C4-2B (cell line): ENCODE results near the gene PEF1.

Experiments used
- H3K27ac ChIP-seq: fragments of 450-650 bp; 2 replicates; pipeline ENCODE4 v1.5.1; 2017
- ZFX ChIP-seq: fragments of 450-650 bp; IDR thresholded peaks from 2 replicates; pipeline ENCODE4 v1.6.1; 2017
- TF ChIP-seq, protein P1 (sequence below): fragments of 450-650 bp; conservative IDR thresholded peaks from 2 replicates; pipeline ENCODE4 v1.5.1; 2017; ENCODE audit warnings: mild to moderate bottlenecking

The PEF1 gene

DNA sequence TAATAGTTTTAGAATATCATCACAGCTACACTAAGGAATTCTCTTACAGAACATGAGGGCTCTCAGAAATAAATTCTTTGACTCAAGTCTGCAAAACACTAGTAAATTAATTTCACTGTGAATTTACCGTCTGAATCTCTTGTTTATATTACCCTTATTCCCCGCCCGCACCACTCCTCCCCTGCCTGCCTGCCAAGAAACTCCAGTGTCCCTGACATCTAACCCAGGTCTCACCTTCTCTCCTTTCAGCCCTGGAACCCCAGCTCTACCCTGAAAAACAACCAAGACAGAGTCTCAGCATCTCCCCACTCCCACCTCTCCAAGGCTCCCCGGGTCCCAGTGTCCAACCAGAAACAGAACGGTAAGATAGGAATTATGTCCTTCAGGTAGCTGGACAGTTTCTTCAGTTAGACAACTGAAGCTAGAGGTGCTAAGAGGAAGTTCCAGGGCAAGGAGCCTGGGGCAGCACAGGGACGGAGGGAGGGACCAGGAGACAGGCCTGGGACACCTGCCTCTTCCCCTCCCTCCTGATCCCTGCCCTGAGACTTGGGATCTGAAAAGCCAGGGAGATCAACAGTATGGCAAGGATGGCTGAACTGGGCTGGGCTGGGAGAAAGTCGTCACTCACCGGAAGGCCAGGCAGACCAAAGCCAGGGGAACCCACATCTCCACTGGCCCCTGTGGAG, 43.7 kb upstream of the PEF1 start:
- H3K27ac ChIP-seq = peak overlapping the region; percentile 15; the same call in 1 of the 2 replicates
- TF ChIP-seq ZFX = no peak
- TF ChIP-seq, protein P1, sequence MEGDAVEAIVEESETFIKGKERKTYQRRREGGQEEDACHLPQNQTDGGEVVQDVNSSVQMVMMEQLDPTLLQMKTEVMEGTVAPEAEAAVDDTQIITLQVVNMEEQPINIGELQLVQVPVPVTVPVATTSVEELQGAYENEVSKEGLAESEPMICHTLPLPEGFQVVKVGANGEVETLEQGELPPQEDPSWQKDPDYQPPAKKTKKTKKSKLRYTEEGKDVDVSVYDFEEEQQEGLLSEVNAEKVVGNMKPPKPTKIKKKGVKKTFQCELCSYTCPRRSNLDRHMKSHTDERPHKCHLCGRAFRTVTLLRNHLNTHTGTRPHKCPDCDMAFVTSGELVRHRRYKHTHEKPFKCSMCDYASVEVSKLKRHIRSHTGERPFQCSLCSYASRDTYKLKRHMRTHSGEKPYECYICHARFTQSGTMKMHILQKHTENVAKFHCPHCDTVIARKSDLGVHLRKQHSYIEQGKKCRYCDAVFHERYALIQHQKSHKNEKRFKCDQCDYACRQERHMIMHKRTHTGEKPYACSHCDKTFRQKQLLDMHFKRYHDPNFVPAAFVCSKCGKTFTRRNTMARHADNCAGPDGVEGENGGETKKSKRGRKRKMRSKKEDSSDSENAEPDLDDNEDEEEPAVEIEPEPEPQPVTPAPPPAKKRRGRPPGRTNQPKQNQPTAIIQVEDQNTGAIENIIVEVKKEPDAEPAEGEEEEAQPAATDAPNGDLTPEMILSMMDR = no peak

DNA sequence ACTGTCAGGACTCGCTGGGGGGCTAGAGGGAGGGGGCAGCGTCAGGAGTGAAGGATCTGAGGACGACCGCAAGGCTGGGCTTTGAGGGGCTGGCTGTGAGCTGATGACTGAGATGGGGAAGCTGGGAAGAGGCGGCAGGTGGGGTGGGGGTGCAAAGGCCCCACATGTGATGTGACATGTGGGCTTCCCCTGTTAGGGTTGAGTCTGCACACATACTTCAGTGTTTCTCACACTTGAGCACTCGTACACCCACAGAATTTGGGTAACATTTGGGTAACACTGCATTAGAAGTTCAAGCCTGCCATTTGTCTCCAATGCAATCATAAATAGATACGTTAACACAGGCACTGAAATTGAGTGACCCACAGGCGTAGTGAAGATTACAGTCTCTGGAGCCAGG, 42.9 kb upstream of the PEF1 start:
- H3K27ac ChIP-seq = no peak overlapping the region

DNA sequence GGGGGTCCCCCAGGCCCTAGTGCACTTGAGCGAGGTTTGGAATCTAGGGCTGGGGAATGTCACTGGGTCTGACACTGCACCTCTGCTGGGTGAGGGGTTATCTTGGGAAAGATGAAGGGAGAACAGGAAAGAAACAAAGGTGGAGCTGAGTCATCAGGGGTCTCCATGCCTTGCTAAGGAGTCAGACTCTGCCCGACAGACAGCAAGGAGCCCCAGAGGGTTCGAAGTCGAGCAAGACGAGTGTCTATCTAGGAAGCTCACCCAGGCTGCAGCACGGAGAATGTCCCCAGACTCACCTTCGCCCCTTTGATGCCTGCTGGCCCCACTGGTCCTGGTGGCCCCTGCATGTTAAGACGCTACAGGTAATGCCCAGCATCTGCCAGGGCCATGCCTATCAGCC, 41.1 kb upstream of the PEF1 start:
- TF ChIP-seq ZFX = no peak
- TF ChIP-seq, protein P1 = no peak
- H3K27ac ChIP-seq = no peak overlapping the region

More for the DNA sequence above, 42.9 kb upstream of the PEF1 start:
- TF ChIP-seq, protein P1 = no peak
- TF ChIP-seq ZFX = no peak

DNA sequence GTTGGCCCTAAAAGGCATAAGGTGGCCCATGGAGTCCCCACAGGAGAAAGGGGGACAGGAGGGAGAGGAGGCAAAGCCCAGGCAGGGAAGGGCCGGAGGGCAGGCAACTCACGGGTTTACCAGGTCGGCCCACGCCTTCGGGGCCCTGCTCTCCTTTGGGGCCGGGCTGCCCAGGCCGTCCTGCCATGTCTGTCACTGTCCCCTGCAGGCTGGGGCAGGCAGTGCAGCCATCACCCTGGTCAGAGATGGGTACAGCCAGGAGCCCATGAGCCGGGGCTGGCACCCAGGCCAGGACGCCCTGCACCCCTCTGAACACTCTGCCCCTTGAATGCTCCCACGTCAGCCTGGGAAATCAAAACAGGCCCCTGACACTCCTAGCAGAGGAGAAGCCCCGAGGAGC, 39.3 kb upstream of the PEF1 start:
- H3K27ac ChIP-seq = no peak overlapping the region
- TF ChIP-seq, protein P1 = no peak; the same call in 1 of the 2 replicates
- TF ChIP-seq ZFX = no peak

DNA sequence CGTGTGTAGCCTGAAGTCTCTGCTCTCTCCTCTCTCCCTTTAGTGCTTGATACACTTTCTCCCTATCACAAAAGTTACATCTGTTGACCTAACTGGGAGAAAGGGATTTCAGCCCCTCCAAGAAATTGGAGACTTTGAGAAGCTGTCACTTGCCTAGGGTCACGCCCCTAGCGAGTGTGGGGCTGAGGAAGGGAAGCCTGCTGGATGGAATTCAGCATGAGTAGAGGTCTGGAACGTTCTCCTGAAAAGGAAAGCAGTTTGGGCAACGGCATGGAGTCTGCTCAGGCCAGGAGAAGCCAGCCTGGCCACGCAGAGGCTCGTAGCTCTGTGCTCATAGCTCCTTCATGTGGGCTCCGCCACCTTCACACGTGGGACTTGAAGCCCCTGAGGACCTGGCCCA, 36.7 kb upstream of the PEF1 start:
- TF ChIP-seq ZFX = no peak
- TF ChIP-seq, protein P1 = no peak
- H3K27ac ChIP-seq = no peak overlapping the region

DNA sequence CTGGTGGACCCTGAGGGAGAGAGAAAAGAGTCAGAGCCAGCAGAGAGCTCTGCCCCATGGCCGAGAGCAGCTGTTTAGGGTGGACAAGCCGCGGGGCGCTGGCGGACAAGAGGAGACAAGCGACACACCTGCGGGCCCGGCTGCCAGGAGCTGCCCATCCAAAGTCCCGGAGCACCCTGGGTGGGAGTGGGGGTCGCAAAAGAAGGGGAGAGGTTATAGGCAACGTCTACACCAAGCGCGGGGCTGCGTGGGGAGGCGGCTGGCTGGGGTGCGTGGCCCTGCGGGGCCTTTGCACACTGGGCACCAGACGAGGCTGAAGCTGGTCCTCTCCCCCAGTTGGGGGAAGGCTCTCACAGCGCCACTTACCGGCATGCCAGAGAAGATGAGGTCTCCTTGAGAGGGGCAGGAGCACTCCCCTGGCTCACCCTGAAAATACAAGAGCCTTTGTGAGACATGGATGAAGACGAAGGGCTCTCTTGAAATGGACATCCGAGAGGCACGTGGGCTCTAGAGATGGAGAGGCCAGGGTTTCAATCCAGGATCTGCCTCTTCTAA, 35.1 kb upstream of the PEF1 start:
- TF ChIP-seq, protein P1 = no peak
- no peak for TF ChIP-seq ZFX
- H3K27ac ChIP-seq = no peak overlapping the region

DNA sequence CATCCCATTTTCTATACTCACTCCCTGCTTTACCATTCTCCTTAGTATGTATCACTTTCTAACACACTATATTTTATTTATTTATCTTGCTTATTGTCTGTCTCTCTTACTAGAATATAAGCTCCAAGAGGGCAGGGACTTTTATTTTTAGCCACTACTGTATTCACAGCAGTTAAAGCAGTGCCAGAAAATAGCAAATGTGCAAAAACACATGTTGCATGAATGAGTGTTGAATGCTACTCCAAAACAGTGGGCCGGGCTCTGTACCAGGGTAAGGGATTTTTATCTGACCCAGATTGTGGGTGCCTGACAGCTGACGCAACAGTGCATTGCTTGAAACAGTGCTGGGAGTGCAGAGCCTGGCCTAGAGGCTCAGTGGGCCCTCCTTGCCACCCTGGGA, 34.4 kb upstream of the PEF1 start:
- H3K27ac ChIP-seq = no peak overlapping the region
- TF ChIP-seq ZFX = no peak
- TF ChIP-seq, protein P1 = no peak
